Neutrophil (primary cell): ENCODE measurements around the gene ERLEC1.
"Not testable (repeated sequence)": the region's sequence is repeated elsewhere in the genome, so short reads cannot be mapped to it uniquely, and the experiment has no call there.

ENCODE experiments used
- H3K27ac ChIP-seq: fragments of 200-600 bp; sonication (generic); 2 replicates; pipeline ENCODE4 v1.5.1; 2016; ENCODE audit warnings: mild to moderate bottlenecking, moderate library complexity
- H3K27me3 ChIP-seq: fragments of 200-600 bp; sonication (generic); 2 replicates; pipeline ENCODE4 v1.6.0; 2016; ENCODE audit warnings: mild to moderate bottlenecking
- H3K36me3 ChIP-seq: fragments of 200-600 bp; sonication (generic); 2 replicates; pipeline ENCODE4 v1.5.1; 2017
- H3K4me1 ChIP-seq, 2 experiments: fragments of 200-600 bp in 1 of 2; sonication (generic) in 1 of 2; 1 replicate in 1 of 2; 2 replicates in 1 of 2; pipeline versions ENCODE4 v1.5.1 to v1.6.1; 2013 to 2016; ENCODE audit warnings: low read depth in 1 of 2, low read length in 1 of 2, mild to moderate bottlenecking in 1 of 2, moderate library complexity in 1 of 2; ENCODE audit not compliant: control insufficient read depth in 1 of 2, insufficient read depth in 1 of 2
- H3K4me3 ChIP-seq, 2 experiments: fragments of 200-600 bp in 1 of 2; sonication (generic) in 1 of 2; 1 replicate in 1 of 2; 2 replicates in 1 of 2; pipeline ENCODE4 v1.5.1; 2013 to 2016; ENCODE audit warnings: low read depth in 1 of 2, low read length in 1 of 2, mild to moderate bottlenecking in 1 of 2, moderate library complexity in 1 of 2
- H3K9me3 ChIP-seq: fragments of 200-600 bp; sonication (generic); 2 replicates; pipeline ENCODE4 v1.5.1; 2016
- CTCF ChIP-seq: fragments of 200-600 bp; sonication (generic); IDR thresholded peaks from 2 replicates; pipeline ENCODE4 v1.5.1; 2016; ENCODE audit warnings: antibody characterized with exemption

ERLEC1 gene

GRCh38 chr2:53818854-53819435 is 32.1 kb downstream of the ERLEC1 start:
- Histone ChIP-seq H3K9me3 (no peaks in the 10 kb centered on the region), H3K27ac (no peak overlapping the region), H3K27me3 (no peaks in the 10 kb centered on the region), H3K36me3 (peaks cover 45% of the 10 kb centered on the region), H3K4me3 (no peak overlapping the region), H3K4me1 (no peaks in the 10 kb centered on the region)
- no peak for TF ChIP-seq CTCF

GRCh38 chr2:53819634-53820033 is 32.8 kb downstream of the ERLEC1 start:
- Histone ChIP-seq H3K9me3 (no peaks in the 10 kb centered on the region), H3K4me3 (no peak overlapping the region), H3K27me3 (no peaks in the 10 kb centered on the region), H3K4me1 (no peaks in the 10 kb centered on the region), H3K27ac (no peak overlapping the region), H3K36me3 (peaks cover 45% of the 10 kb centered on the region)
- TF ChIP-seq CTCF: no peak

- H3K9me3 ChIP-seq: no peaks in the 10 kb centered on the region
- no peaks in the 10 kb centered on the region for H3K4me1 ChIP-seq
- H3K27ac ChIP-seq: no peak overlapping the region
- no peak for TF ChIP-seq CTCF
- H3K36me3 ChIP-seq: peaks cover 43% of the 10 kb centered on the region
- H3K27me3 ChIP-seq: no peaks in the 10 kb centered on the region
- H3K4me3 ChIP-seq: no peak overlapping the region
Observed at GRCh38 chr2:53820048-53820447, 33.2 kb downstream of the ERLEC1 start.

GRCh38 chr2:53820711-53821110 is 33.9 kb downstream of the ERLEC1 start:
- H3K27ac ChIP-seq: no peak overlapping the region
- H3K4me1 ChIP-seq: no peaks in the 10 kb centered on the region
- no peaks in the 10 kb centered on the region for H3K27me3 ChIP-seq
- no peak for TF ChIP-seq CTCF
- no peaks in the 10 kb centered on the region for H3K9me3 ChIP-seq
- no peak overlapping the region for H3K4me3 ChIP-seq
- peaks cover 36% of the 10 kb centered on the region for H3K36me3 ChIP-seq

- Histone ChIP-seq H3K9me3 (no peaks in the 10 kb centered on the region), H3K27me3 (no peaks in the 10 kb centered on the region), H3K4me3 (no peak overlapping the region), H3K27ac (no peak overlapping the region), H3K4me1 (peaks cover 2% of the 10 kb centered on the region in 2 experiments), H3K36me3 (peaks cover 26% of the 10 kb centered on the region)
- TF ChIP-seq CTCF: no peak
Observed at GRCh38 chr2:53821810-53822209, 35.0 kb downstream of the ERLEC1 start.

- not testable (repeated sequence) for H3K9me3 ChIP-seq, H3K27me3 ChIP-seq, H3K4me1 ChIP-seq
Observed at GRCh38 chr2:53823639-53824038, 36.8 kb downstream of the ERLEC1 start.

More at GRCh38 chr2:53823639-53824038, 36.8 kb downstream of the ERLEC1 start:
- peaks cover 13% of the 10 kb centered on the region for H3K36me3 ChIP-seq
- H3K4me3 ChIP-seq, H3K27ac ChIP-seq: not testable (repeated sequence)
